GM19438 (cell line): ENCODE measurements around the gene SLX9.

Experiments
- ATAC-seq: cut with Tn5 transposase; IDR thresholded peaks from one replicate; pipeline ENCODE4 v1.9.1; 2021; ENCODE audit warnings: low read depth; ENCODE audit not compliant: unreplicated experiment

Gene SLX9

DNA sequence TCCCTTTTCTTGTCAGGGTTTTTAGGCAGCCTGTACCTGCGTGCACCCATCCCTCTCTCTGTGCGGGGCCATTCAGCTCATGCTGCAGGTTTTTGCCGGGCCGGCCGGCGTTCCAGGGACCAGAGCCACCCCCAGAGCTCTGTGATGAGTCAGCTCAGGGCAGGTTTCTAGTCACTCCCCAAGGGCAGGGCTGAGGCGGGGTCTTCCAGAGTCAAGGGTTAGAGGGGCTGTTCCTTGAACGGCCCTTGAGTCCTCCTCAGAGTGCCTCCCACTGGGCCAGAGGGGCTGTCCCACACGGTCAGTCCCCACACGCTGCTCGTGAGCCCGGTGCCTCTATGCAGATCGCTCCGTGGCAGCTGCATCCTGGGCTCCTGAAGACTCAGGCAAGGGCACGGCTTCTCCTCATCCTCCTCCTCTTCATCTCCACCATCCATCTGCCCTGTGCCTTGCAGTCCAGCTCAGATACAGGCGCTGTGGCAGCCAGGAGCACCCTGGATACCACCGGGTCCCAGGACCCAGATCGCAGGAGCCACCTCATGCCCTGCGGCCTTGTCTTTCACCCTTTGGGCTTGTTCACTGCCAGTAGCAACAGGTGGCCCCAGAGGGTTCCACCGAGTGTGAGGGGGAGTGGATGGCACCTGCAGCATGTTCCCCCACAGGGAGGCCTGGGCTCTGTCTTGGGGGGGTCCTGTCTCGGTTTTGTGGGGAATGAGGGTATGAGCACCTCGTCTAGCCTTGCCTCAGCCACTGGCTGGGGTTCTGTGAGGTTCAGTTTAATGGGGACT lies 17.4 kb downstream of the SLX9 start:
- ATAC-seq, result no peak

DNA sequence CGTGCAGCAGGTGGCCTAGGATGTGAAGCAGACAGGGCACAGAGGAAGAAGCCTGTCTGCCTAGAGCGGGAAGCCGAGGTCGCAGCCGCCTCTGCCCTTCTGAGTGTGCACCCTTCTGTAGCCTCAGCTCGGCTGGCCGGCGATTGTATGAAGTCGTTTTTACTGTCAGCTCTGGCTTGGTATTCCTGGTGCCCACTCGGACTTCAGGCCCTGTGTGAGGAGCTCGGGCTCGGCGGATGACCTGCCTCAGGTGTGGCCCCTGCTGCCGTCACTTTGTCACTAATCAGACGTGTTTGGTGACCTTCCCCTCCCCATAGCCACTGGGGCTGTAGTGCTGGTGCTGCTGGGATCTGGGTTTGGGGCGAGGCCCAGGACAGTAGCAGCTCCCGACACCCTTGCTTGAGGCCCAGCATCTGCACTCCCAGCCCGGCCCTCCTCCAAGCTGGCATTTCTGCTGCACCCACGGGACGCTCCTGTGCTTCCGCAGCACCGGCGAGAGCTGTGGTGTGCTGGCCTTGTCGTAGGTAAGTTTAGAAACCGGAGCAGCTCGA lies 18.1 kb downstream of the SLX9 start:
- no peak for ATAC-seq

DNA sequence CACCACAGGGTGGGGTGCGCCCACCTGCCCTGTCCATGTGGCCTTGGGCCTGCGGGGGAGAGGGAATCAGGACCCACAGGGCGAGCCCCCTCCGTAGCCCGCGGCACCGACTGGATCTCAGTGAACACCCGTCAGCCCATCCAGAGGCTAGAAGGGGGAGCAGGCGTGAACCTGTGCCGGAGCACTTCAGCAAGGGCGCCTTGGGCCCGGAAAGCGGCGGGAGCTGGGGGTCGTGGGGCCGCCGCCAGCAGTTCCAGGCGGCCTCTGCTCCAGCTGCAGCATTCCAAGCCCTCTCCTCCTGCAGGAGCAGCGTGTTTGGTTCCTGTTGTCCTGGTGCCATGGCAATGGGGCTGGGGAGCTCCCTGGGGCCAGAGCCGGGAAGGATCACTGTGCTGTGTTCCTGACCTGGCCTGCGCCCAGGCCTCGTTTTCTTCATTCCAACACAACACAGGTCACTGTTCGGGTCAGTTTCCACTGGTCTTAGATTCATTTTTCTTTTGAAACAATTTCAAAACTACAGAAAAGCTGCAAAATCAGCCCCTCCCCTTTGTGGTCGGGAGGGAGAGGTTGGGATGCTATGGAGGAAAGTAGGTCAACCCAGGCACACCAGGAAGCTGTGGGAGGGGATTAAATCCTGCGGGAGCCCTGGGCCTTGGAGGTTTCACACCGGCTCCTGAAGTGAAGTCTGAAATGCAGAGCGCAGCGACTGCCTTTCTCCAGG lies 18.8 kb downstream of the SLX9 start:
- no peak for ATAC-seq

DNA sequence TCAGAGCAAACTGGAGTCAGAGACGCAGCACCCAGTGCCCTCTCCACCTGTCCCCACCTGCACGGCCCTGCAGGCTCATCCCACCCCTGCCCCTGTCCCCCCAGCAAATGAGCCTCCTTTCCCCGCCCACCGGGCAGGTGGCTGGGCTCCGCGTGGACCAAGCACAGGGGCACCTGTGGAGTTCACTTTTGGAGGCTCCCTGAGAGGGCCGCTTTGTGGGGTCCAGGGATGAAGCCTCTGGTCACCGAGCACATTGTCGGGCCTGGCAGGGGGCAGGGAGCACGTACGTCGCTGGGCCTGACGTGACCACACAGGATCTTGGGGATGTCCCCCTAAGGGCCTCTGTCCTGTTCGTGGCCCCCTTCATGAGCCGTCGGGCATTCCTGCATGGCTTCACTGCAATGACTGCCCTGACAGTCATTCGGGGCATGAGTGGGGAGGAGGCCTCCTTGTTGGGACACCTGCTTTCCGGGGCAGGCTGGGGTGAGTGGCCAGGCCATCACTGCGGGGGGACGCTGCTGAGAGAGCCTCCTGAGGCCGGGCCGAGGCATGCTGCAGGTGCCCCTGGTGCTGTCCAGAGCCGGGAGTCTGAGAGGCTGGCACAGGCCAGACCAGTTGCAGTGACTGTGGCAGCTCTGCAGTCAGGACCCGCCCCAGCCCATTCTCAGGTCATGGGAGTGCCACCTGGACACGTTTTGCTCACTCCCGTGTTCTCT lies 19.7 kb downstream of the SLX9 start:
- no peak for ATAC-seq

DNA sequence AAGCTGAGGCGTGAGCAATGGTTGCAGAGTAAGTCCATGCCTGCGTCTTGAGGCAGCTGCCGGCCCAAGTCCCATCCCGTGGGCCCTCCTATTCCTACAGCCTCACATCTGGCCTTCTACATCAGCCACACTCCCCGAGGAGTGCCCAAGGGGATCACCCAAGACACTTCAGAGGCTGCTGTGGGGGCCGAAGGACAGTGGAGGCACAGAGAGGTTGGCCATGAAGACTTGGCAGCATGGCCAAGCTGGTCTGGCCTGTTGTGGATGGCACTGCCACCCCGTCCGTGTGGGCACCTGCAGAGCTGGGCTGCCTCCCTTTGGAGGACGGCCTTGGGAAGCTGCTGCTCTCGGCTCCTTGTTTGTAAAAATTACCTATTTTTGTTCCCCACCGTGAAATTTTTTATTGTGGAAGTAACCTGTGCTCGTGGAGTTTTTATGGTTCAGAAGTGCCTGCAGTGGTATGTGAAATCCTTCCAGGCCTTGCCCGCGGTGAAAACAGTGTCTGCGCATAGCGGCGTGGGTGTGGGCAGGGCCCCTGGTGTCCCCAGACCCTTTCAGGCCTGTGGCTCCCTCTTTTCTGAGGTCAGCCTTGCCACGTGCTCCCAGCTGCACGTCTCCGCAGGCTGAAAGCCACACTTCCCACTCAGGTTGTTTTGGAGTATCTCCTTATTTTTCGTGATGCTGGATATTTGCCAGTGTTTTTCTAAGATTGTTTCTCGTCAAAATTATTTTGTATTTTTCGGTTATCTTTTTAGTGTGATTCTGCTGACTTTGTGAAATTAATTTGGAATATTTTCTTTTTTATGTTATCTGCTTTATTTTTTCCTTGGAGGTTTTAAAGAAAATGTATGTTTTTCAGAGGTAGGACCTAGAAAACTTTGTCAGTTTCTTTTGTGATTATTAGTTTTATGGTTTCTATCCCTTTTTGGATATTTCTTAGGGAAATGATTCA lies 20.6 kb downstream of the SLX9 start:
- ATAC-seq, result no peak

DNA sequence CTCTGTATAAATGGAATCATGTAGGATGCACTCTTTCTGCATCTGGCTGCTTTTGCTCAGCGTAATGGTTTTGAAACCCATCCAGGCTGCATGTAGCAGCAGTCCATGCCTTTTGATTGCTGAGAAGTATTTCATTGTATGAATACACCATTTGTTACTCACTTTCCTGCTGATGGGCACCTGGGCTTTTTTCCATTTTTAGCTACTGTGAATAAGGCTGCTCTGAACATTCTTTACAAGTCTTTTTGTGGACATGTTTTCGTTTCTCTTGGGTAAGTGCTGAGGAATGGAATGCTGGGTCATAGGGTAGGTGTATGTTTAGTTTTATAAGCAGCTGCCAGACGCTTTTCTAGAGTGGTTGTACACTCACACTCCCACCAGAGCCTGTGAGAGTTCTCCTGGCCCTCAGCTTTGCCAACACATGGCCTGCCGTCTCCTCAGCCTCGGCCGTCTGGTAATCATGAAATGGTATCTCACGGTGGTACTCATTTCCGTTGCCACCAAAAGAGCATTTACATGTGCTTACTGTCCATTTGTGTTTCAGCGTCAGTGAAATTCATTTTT lies 22.7 kb downstream of the SLX9 start:
- no peak for ATAC-seq

DNA sequence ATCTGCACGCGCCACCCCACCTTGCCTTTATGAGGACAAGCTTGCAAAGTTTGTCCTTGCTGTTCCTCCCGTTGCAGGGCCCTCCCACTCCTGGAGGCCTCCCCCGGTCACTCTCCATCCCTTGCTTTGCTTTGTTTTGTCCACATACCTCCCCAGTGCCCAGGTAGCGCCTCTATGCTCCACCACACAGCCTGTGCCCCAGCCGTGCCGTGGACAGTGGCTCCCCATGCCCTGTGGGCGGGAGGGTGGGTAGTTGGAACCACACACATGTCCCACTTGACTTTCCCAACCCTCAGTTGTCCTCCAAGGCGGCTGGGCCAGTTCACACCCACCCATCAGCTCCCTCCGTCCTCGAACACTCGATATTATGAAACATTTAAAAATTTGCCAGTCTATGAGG lies 24.6 kb downstream of the SLX9 start:
- no peak for ATAC-seq

DNA sequence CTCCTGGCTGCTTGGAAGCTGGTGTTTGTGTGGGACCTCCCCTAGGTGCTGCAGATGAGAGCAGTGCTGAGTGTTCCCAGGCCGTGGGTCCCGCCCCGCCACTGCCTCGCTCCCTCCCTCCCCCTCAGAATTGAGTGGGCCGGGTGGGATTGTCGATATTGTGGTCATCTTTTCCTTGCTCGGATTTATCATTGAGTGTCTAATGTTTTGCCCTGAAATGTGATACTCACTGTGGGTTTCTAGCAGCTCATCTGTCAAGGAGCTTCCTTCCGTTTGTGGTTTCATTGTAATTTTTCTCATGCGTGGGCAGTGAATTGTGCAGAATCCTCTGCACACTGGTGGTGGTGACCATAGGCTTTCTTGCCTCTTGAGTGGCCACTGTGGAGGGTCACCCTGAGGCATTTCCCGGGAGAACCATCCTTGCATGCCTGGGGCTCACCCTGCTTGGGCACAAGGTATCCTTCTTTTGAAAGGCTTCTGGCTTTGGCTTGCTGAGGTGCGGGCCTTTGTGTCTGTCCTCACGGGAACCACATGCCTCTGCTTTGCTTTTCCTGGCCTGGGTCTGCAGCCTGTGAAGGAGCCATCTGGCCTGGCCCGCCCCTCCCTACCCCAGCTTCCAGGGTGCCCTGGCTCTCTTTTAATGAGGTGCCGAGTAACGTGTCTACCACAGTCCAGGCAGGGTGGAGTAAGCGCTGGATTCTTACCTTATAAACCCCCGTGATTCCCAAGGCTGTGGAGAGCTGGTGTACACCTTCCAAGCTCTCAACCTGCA lies 25.6 kb downstream of the SLX9 start:
- no peak for ATAC-seq

DNA sequence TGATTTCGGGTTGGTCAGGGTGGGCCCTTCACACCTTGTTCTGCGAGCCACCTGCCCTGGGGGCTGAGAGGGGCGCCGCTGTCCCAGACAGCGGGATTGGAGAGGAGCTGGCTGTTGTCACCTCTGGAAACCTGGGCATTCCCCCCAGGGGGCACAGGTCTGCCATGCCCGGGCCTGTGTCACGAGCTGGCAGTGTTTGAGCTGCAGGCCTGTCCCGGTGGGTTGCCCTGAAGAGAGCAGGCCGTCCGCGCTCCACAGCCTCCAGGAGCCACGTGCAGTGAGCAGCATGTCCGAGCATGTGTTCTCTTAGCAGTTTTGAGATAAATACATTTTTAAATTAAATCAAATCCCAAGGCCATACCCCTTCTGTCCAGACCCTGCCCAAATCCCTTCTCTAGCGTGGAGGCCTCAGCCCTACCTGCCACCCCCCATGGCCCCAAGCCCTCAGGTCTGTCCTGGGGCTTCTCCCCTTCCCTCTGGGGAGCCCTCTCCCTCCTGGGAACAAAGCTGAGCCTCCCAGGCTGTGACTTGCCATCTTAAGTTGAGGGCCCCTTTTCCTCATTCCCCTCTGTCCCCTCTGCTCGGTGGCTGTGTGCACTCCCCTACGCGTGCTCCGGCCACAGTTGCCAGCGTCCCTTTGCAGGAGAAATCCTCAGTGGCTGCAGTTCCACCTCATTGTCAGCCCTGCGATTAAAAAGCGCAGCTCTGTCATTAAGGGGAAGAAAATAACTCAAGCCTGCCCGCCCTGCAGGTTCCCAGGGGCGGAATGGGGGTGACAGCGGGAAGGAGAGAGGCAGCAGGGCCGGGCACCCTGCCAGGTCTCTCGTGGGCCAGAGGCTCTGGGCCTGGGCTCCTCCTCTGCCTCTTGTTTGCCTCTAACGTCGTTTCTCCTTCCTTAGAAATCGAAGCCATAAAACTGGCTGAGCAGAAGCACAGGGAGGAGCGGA lies 26.6 kb downstream of the SLX9 start:
- no peak for ATAC-seq

DNA sequence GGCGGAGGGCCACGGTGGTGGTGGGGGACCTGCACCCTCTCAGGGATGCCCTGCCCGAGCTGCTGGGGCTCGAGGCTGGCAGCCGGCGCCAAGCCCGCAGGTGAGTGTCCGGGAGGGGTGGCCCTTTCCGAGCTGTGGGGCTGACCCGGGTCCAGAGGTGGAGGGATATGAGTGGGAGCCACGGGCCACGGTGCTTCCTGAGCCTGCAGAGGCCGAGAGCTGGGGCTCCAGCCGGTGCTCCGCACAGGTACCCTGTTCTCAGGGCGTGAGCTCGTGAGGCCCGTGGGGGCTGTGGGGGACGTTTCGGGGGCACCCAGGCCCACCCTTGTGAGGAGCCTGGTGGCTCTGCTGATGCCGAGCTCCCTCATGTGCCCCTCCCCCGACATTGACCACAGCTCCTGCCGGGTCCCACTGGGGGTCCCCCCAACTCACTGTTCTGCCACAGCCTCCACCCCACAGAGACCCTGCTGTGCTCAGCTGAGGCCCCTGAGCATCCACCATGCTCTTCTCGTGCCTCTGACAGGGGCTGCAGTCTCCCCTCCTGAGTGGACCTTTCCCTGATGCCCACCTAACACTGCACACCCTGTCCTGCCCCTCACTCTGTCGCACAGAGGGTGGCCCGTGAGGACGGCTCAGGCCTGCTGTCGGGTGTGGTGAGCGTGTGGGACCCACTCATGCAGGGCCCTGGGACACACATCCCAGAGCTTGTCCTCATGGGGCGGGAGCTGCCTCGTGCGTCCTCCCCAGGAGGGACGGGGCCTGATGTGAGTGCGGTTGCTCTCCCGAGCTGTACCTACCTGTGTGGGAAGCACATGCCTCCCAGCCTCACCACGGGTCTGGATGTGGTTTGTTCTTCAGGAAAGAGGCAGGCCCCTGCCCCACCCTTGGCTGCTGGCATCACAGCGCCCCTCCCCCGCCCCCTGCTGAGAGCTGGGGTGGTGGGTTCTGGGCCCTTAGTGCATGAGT lies 27.5 kb downstream of the SLX9 start:
- ATAC-seq, result no peak

DNA sequence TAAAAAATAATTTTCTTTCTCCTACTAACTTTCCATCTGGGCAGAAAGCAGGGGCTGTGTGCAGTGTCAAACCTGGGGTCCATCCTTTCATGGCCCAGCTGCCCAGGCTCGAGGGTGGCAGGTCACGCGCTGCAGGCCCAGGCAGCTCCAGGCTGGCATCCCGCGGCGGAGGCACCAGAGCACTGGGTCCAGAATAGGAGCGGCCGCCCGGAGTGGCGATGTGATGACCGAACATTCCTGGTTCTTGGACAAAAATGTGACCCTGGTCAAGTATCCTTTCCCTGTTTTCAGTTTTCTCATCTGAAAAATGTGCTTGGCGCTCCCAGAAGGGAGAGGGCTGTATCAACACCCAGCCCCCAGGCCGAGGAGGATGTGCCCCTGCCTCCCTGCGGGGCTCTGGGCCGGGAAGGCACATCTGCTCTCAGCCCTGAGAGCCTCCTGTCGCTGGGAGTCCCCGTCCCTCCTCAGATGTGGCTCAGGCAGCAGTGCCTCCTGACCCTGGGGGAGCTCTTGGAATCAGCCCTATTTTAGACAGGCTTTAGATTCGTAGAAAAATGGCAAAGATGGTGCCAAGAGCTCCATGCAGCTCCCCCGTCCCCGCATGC lies 29.3 kb downstream of the SLX9 start:
- ATAC-seq, result no peak

DNA sequence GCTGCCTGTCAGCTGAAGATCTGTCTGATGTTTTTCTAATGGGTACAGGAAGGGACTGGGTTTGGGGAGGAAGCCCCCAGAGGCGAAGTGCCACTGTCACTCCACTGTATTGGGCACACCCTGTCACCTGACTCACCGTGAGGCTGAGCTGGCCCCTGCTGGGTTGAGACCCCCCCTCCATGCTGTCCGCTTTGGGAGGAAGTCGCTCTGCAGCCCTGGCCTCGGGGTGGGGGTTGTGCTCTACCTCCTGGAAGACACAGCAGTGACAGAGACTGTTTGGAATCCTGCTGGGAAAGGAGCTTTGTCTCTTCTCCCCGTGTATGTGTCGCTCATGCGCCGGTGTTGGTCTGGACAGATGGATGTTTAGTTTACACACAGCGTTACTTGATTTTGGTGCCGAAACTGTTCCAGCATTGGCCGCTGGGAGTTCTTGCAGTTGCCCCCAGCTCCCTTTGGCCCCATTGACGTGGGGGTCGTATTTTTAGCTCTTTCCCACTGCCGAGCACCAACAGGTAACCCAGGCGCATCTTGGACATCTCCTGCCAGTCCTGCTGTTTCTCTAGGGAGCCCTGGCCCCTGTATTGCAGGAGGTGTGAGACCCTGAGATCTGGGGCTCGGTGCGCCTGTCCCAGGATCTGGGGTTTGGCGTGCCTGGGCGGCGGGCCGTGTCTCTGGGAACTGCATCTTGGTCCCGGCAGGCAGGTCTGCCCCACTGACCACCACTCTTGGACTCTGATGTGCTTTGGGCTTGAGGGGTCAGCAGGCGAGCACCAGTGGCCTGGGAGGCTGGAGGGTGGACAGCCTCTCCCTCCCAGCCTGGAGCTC lies 30.3 kb downstream of the SLX9 start:
- no peak for ATAC-seq

DNA sequence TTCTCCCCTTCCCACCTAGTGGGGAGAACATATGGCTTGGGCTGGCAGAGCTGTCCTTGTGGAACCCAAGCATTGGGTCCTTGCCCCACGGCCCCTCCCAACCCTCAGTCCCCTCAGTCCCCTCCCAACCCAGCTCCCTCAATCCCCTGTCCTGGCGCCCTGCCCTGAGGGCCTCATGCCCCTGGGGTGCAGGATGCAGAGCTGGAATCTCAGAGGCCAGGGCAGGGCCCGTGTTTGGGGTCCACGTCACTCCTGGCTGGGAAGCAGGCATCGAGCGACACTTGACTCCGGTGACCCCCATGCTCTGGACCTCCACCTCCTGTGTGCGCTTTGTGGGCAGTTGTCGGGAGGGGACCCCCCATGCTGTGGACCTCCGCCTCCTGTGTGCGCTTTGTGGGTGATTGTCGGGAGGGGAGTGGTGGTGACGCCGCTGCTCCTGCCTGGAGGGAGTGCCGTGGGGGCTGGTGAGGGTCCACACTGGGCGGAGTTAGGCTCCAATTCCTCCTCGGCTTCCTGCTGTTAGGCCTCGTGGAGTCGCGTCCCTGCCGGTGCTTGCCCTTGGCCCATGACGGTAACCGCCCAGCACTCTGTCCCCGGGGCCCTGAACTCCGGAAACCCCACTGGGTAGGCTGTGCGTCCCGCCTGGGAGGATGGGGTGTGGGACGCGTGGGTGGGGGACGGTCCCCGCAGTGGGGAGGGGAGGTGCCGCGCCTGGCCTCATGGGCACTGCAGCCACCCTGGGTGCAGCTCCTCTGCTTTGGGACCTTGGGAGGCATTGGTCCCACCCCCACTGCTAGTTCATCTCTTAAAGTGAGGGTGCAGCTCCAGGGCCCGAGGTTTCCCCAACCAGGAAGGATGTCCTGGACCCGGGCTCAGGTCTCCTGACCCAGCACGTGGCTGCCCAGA lies 31.2 kb downstream of the SLX9 start:
- ATAC-seq, result no peak

DNA sequence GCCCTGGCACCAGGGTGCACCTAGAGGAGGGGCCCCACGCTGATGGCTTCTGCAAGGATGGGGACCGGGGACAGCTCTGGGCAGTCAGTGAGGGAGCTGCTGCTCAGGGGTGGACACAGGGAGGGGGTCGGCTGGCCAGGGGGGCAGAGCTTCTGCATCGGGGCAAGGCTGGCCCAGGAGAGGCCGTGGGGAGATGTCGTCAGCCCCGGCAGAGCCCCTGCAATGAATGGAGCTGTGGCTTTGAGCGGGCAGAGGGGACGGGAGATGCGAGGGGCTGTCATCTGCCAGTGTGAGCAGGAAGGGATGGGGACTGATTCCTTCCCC lies 31.8 kb downstream of the SLX9 start:
- no peak for ATAC-seq

DNA sequence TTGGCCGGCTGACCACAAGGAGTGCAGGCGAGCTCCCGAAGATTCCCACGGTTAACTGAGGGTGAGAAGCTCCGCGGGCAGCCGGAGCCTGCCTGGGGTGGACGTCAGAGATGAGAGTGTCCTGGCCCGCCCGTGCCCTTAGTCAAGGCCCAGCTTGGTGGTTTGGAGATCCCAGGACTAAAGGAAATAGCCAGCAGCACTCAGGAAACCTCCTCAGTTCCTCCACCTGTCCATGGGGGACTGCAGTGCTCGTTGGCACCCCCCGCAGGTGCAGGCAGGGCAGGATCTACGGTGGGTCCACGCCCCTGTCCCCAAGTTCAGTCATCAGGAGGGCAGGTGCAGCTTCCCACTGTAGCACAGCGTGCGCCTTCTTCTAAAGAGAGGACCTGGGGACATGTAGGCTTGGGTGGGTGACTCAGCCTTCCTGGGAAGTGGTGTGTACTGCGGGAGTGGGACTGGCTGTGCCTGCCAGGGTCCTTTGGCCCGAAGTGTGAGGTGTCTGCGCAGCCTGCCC lies 32.5 kb downstream of the SLX9 start:
- ATAC-seq, result no peak
